NOMO-1 treated with DMSO at 0.1 percent for 48 hours (cell line): ENCODE measurements around the gene JAGN1.
"Not testable (repeated sequence)": the region's sequence is repeated elsewhere in the genome, so short reads cannot be mapped to it uniquely, and the experiment has no call there.

ENCODE experiments used
- DNase-seq: peaks from one replicate; lab custom pipeline; 2025; ENCODE audit not compliant: unreplicated experiment; lab: John Stamatoyannopoulos, UW

JAGN1 gene

GRCh38 chr3:9916734-9917680 is 26.6 kb downstream of the JAGN1 start, which contains the start of gene IL17RC:
TSS of gene IL17RC (plus strand) at chr3:9917098. CDS start at chr3:9917316, 218 bp downstream.
- DNase-seq: no peak

GRCh38 chr3:9917820-9918219 is 27.4 kb downstream of the JAGN1 start:
- DNase-seq: no peak

- DNase-seq: no peak
Measured at GRCh38 chr3:9918261-9919038, 28.0 kb downstream of the JAGN1 start.

- no peak for DNase-seq
Measured at GRCh38 chr3:9928158-9928557, 37.7 kb downstream of the JAGN1 start.

GRCh38 chr3:9930804-9931418 is 40.5 kb downstream of the JAGN1 start:
- DNase-seq: no peak

GRCh38 chr3:9932535-9932842 is 42.1 kb downstream of the JAGN1 start:
- DNase-seq: no peak

GRCh38 chr3:9932843-9933560 is 42.6 kb downstream of the JAGN1 start:
- DNase-seq: peak; percentile 72

GRCh38 chr3:9933561-9934234 is 43.3 kb downstream of the JAGN1 start, which contains the start of gene CRELD1:
TSS of gene CRELD1 (plus strand) at chr3:9933834. CDS start at chr3:9934439, 605 bp downstream.
- DNase-seq: peak; percentile 95

GRCh38 chr3:9934235-9934621 is 43.8 kb downstream of the JAGN1 start:
- DNase-seq: no peak

GRCh38 chr3:9934993-9935392 is 44.6 kb downstream of the JAGN1 start:
- no peak for DNase-seq

GRCh38 chr3:9935966-9936510 is 45.6 kb downstream of the JAGN1 start:
- no peak for DNase-seq

- no peak for DNase-seq
Measured at GRCh38 chr3:9937486-9938238, 47.3 kb downstream of the JAGN1 start.

- no peak for DNase-seq
Measured at GRCh38 chr3:9938966-9939365, 48.6 kb downstream of the JAGN1 start.

GRCh38 chr3:9939906-9940305 is 49.5 kb downstream of the JAGN1 start:
- DNase-seq: not testable (repeated sequence)

GRCh38 chr3:9940746-9941145 is 50.3 kb downstream of the JAGN1 start:
- DNase-seq: no peak

GRCh38 chr3:9942164-9942563 is 51.8 kb downstream of the JAGN1 start:
- no peak for DNase-seq

- DNase-seq: no peak
Measured at GRCh38 chr3:9942934-9943690, 52.7 kb downstream of the JAGN1 start.
